IMR-90 (cell line): ENCODE results near the gene MAML2. TPM values are rescaled to one million over a fixed set of nuclear protein-coding genes. Genes with fewer than 3 reads are reported as not detected.
A peak's percentile ranks its signal among the peaks of the same experiment; 100 is the strongest.

Source experiments
- ATAC-seq: fragments of 200-7000 bp; cut with Tn5 transposase; 2 replicates; pipeline ENCODE4 v1.9.1; 2020; ENCODE audit warnings: low read depth, mild to moderate bottlenecking, moderate library complexity
- BruUV-seq: library from RNA; stranded (reverse); fragments of 400-500 nt; replicated peaks from 2 replicates; lab custom pipeline; 2021; lab: Mats Ljungman, UMichigan
- CTCF ChIA-PET: fragments of 300-600 bp; formaldehyde crosslinking; extraction: SDS; loops from one replicate; lab custom pipeline; 2021; ENCODE audit warnings: antibody characterized with exemption; lab: Yijun Ruan, JAX
- POLR2A ChIA-PET: fragments of 300-600 bp; sonication (Branson Sonifier 250); formaldehyde crosslinking; loops from one replicate; lab custom pipeline; 2022; ENCODE audit warnings: antibody characterized with exemption; ENCODE audit not compliant: unreplicated experiment; lab: Charles Lee
- DNase-seq: peaks from one replicate; pipeline ENCODE4 v3.0.0; 2013
- H2AFZ ChIP-seq: replicated peaks from 2 replicates; pipeline ENCODE3; 2013; ENCODE audit warnings: low read length, mild to moderate bottlenecking; ENCODE audit not compliant: poor library complexity
- H2AK5ac ChIP-seq: 2 replicates; pipeline ENCODE4 v1.6.1; 2013; ENCODE audit warnings: low read depth, low read length, inconsistent platforms
- H2AK9ac ChIP-seq: replicated peaks from 2 replicates; pipeline ENCODE3; 2013; ENCODE audit warnings: mild to moderate bottlenecking, low read depth, low read length, moderate library complexity; ENCODE audit not compliant: poor library complexity
- H2BK120ac ChIP-seq: 2 replicates; pipeline ENCODE4 v1.6.1; 2013; ENCODE audit warnings: low read depth, low read length, inconsistent platforms
- H2BK15ac ChIP-seq: 3 replicates; pipeline ENCODE4 v1.6.1; 2013; ENCODE audit warnings: low read depth, low read length, inconsistent platforms
- H2BK20ac ChIP-seq: 2 replicates; pipeline ENCODE4 v1.6.1; 2013; ENCODE audit warnings: low read depth, mild to moderate bottlenecking, inconsistent platforms, low read length, moderate library complexity
- H2BK5ac ChIP-seq: 2 replicates; pipeline ENCODE4 v1.6.1; 2013; ENCODE audit warnings: mild to moderate bottlenecking, low read depth, low read length, inconsistent platforms; ENCODE audit not compliant: poor library complexity, severe bottlenecking
- H3K14ac ChIP-seq: replicated peaks from 2 replicates; pipeline ENCODE4 v1.6.1; 2013; ENCODE audit warnings: low read depth, low read length, inconsistent platforms
- H3K18ac ChIP-seq: 2 replicates; pipeline ENCODE4 v1.6.1; 2013; ENCODE audit warnings: low read depth, low read length, control low read depth
- H3K23ac ChIP-seq: 2 replicates; pipeline ENCODE4 v1.6.1; 2013; ENCODE audit warnings: low read depth, low read length, inconsistent platforms
- H3K27ac ChIP-seq: 2 replicates; pipeline ENCODE4 v1.5.1; 2013; ENCODE audit warnings: mild to moderate bottlenecking, control low read depth, low read length; ENCODE audit not compliant: insufficient read depth
- H3K27me3 ChIP-seq: 2 replicates; pipeline ENCODE4 v1.6.1; 2013; ENCODE audit warnings: low read length; ENCODE audit not compliant: control insufficient read depth, insufficient read depth
- H3K36me3 ChIP-seq: 2 replicates; pipeline ENCODE4 v1.6.1; 2013; ENCODE audit warnings: low read length, mixed read lengths; ENCODE audit not compliant: control insufficient read depth, insufficient read depth
- H3K4ac ChIP-seq: 2 replicates; pipeline ENCODE4 v1.6.1; 2013; ENCODE audit warnings: low read depth, low read length, inconsistent platforms
- H3K4me1 ChIP-seq: 2 replicates; pipeline ENCODE4 v1.6.1; 2013; ENCODE audit warnings: low read length, mixed read lengths; ENCODE audit not compliant: control insufficient read depth, insufficient read depth
- H3K4me2 ChIP-seq: 2 replicates; pipeline ENCODE4 v1.6.1; 2013; ENCODE audit warnings: low read depth, mild to moderate bottlenecking, control low read depth, low read length, moderate library complexity
- H3K4me3 ChIP-seq: 2 replicates; pipeline ENCODE4 v1.5.1; 2013; ENCODE audit warnings: low read depth, mild to moderate bottlenecking, control low read depth, low read length, moderate library complexity; ENCODE audit not compliant: insufficient read depth
- H3K56ac ChIP-seq: 2 replicates; pipeline ENCODE4 v1.6.1; 2013; ENCODE audit warnings: low read length, inconsistent platforms; ENCODE audit not compliant: insufficient read depth; ENCODE audit errors: extremely low read depth
- H3K79me1 ChIP-seq, 2 experiments: 2 replicates each; pipeline ENCODE4 v1.6.1; 2013; ENCODE audit warnings: low read length in 2 of 2, inconsistent platforms in 1 of 2, low read depth in 1 of 2
- H3K9ac ChIP-seq: 2 replicates; pipeline ENCODE4 v1.6.1; 2013; ENCODE audit warnings: low read depth, low read length, control low read depth
- H3K9me1 ChIP-seq: 2 replicates; pipeline ENCODE4 v1.6.1; 2013; ENCODE audit warnings: low read length, inconsistent platforms; ENCODE audit not compliant: insufficient read depth
- H3K9me3 ChIP-seq: 2 replicates; pipeline ENCODE4 v1.6.1; 2013; ENCODE audit warnings: low read length; ENCODE audit not compliant: control insufficient read depth, insufficient read depth
- H4K20me1 ChIP-seq: 2 replicates; pipeline ENCODE4 v1.6.1; 2013; ENCODE audit warnings: low read length, inconsistent platforms; ENCODE audit not compliant: insufficient read depth
- H4K5ac ChIP-seq: 2 replicates; pipeline ENCODE4 v1.6.1; 2013; ENCODE audit warnings: mild to moderate bottlenecking, low read depth, low read length, control low read depth
- H4K8ac ChIP-seq, 2 experiments: 2 replicates each; pipeline ENCODE4 v1.6.1; 2013; ENCODE audit warnings: low read depth in 2 of 2, low read length in 2 of 2, control low read depth in 1 of 2, inconsistent platforms in 1 of 2
- H4K91ac ChIP-seq: 2 replicates; pipeline ENCODE4 v1.6.1; 2013; ENCODE audit warnings: low read depth, low read length, inconsistent platforms; ENCODE audit not compliant: insufficient read depth
- CHD1 ChIP-seq: IDR thresholded peaks from 2 replicates; pipeline ENCODE4 v1.6.1; 2012; ENCODE audit warnings: low read depth, low read length, improper control_type of control experiment
- WGBS, 2 experiments: methylation state at CpG; one replicate each; pipeline versions ENCODE4 v1.1.5 to v1.1.7; 2013; ENCODE audit warnings: missing lambda C conversion rate in 2 of 2; ENCODE audit not compliant: insufficient read length in 1 of 2; ENCODE audit errors: extremely low coverage in 2 of 2; 5-methylcytosine and 5-hydroxymethylcytosine counted together
- dilution Hi-C: fragments of 300-500 bp; cut with HindIII; formaldehyde crosslinking; loops from one replicate; pipeline ENCODE4 v1.14.3; 2018; ENCODE audit warnings: low sequenced_read_pairs; ENCODE audit not compliant: unreplicated experiment
- in situ Hi-C: fragments of 300-500 bp; cut with MboI; formaldehyde crosslinking; loops from 3 replicates; pipeline ENCODE4 v1.14.3; 2019; ENCODE audit warnings: low sequenced_read_pairs, inconsistent platforms, mixed read lengths
- intact Hi-C: fragments of 100-400 bp; cut with micrococcal nuclease; formaldehyde crosslinking; loops from 2 replicates; pipeline ENCODE4 v1.10.0; 2022
- polyA plus RNA-seq, 3 experiments: library from polyadenylated mRNA; depleted of rRNA; stranded (reverse); fragments of >200 nt; gene quantifications; 2 replicates each; pipeline ENCODE4 v1.2.3, GENCODE V29; 2012; ENCODE audit warnings: low replicate concordance in 1 of 3
- total RNA-seq: library from RNA; depleted of rRNA; stranded (reverse); fragments of >200 nt; gene quantifications from 2 replicates; pipeline ENCODE4 v1.2.3, GENCODE V29; 2012
- TF ChIP-seq, protein P1 (sequence below): fragments of 150-350 bp; IDR thresholded peaks from 2 replicates; pipeline ENCODE4 v1.6.1; 2017; ENCODE audit warnings: mild to moderate bottlenecking, antibody characterized with exemption, low read length, low read depth

Gene MAML2
- total and polyA plus RNA-seq, 2 of the 4 experiments (the other 2 are of a cell fraction), result 15.0 to 19.5 TPM

DNA sequence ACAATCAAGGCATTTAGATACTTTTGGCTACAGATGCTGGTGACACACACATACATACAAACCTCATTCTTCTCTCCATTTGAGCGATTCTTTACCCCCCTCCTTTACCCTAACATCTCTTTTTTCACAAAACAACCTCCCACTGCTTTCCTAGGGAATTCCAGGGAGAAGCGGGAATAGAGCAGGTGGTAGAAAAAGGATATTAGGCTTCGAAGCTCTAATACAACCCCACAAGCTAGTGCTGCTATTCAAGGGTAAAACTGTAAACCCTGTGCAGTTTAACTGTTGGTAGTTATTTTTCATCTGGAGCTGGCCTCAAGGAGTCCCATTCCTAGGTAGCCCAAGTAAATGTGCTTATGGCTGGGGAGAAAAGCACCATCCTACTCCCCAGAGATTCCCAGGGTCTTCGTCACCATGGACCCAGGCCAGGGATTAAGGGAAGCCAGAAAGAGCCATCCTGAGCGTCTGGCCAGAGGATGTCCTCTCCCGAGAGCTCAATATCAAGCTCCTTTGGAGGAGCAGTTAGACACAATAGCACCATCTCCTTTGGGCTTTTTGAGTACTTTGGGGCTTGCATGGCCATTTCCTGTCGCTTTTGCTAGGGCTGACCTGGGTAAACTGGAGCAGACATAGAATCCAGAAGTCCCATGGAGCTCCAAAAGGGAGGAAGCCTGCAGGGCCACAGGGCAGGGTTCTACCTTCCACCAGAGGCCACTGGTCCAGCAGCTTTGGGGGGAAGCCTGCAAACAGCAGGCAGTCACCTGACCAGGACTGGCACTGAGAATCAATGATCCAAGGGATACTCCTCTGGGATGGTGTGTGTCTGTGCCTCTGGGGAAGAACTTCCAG lies 3.1 kb downstream of the MAML2 start:
- Histone ChIP-seq H3K4me2 (peak overlapping the region; percentile 96), H3K23ac (peak overlapping the region; percentile 95), H2AK9ac (peak overlapping the region; percentile 21), H3K9me3 (no peaks in the 10 kb centered on the region), H3K27me3 (no peaks in the 10 kb centered on the region), H3K4me1 (peaks cover 16% of the 10 kb centered on the region), H3K79me1 (peaks cover 21 to 72% of the 10 kb centered on the region in 2 experiments; a peak in 3 of 4 replicates), H2BK15ac (peak overlapping the region; percentile 72), H3K14ac (peak overlapping the region; percentile 94), H3K18ac (peak overlapping the region; percentile 75), H4K8ac (peak overlapping the region; percentile 17 to 87), H3K9me1 (peaks cover 13% of the 10 kb centered on the region), H3K9ac (peak overlapping the region; percentile 95), H3K36me3 (peaks cover 2% of the 10 kb centered on the region), H4K5ac (peak overlapping the region; percentile 73), H4K91ac (peak overlapping the region; percentile 88), H4K20me1 (peaks cover 2% of the 10 kb centered on the region; the same call in 1 of the 2 replicates), H3K27ac (peak overlapping the region; percentile 94), H2AK5ac (peak overlapping the region; percentile 82), H2AFZ (peak overlapping the region; percentile 46), H2BK120ac (peak overlapping the region; percentile 89), H3K4me3 (peak overlapping the region; percentile 92), H2BK20ac (peak overlapping the region; percentile 75), H3K56ac (peak overlapping the region; percentile 85), H2BK5ac (peak overlapping the region; percentile 92), H3K4ac (peak overlapping the region; percentile 93)
- ChIA-PET CTCF (interaction anchor here (0.6 to 5.1 kb wide), 10 partner anchors 15 to 1646 kb away, joined by 3 to 34 read pairs (median 3); no protein-coding TSS in a partner anchor), POLR2A (interaction anchor here (0.7 kb wide), 1 partner anchor 81 kb away, joined by 3 read pairs; no protein-coding TSS in a partner anchor)
- dilution Hi-C loops (no loop called here), in situ Hi-C loops (loop anchor here (5.0 kb wide), 2 partner anchors 178 to 288 kb away; no protein-coding TSS in a partner anchor), intact Hi-C loops (loop anchor here (5.0 kb wide), 3 partner anchors 83 to 348 kb away; no protein-coding TSS in a partner anchor)
- no peak for TF ChIP-seq CHD1
- TF ChIP-seq, protein P1, sequence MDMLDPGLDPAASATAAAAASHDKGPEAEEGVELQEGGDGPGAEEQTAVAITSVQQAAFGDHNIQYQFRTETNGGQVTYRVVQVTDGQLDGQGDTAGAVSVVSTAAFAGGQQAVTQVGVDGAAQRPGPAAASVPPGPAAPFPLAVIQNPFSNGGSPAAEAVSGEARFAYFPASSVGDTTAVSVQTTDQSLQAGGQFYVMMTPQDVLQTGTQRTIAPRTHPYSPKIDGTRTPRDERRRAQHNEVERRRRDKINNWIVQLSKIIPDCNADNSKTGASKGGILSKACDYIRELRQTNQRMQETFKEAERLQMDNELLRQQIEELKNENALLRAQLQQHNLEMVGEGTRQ, result 0 out of 2 replicates have a peak, but pooled peaks have one; percentile 17
- ATAC-seq (no peak), DNase-seq (peak; percentile 59)
- whole genome bisulfite sequencing, 2 experiments, result 19 to 100% methylated on average over 1 to 3 of the region's 7 CpGs
- BruUV-seq, result no TSS peak
